Endothelial cell of umbilical vein (primary cell): ENCODE measurements around the gene RBM4. TPM values are rescaled to one million over a fixed set of nuclear protein-coding genes. Genes with fewer than 3 reads are reported as not detected.

Experiments
- BruUV-seq: library from RNA; stranded (reverse); fragments of 400-500 nt; replicated peaks from 2 replicates; lab custom pipeline; 2021; lab: Mats Ljungman, UMichigan
- CTCF ChIA-PET: fragments of 300-600, 350-600 bp; sonication (Branson Sonifier 250); formaldehyde crosslinking; loops from one replicate; lab custom pipeline; 2021; ENCODE audit warnings: antibody characterized with exemption, inconsistent platforms; lab: Charles Lee
- POLR2A ChIA-PET: fragments of 300-600, 350-600 bp; sonication (Branson Sonifier 250); formaldehyde crosslinking; loops from one replicate; lab custom pipeline; 2021; ENCODE audit warnings: antibody characterized with exemption, inconsistent platforms; lab: Charles Lee
- DNase-seq: peaks from one replicate; pipeline ENCODE4 v3.0.0-alpha.2; 2011; ENCODE audit warnings: low read depth, low spot score
- FAIRE-seq: peaks from 2 replicates; lab custom pipeline; 2011; peaks lifted over from hg19 to GRCh38; lab: Jason Lieb, UNC
- H2AFZ ChIP-seq: 2 replicates; pipeline ENCODE4 v1.6.0; 2012; ENCODE audit warnings: low read depth, low read length, control low read depth, inconsistent platforms
- H3K27ac ChIP-seq: 2 replicates; pipeline ENCODE4 v1.5.1; 2011; ENCODE audit warnings: low read depth, mild to moderate bottlenecking, control low read depth, low read length, moderate library complexity; ENCODE audit not compliant: insufficient read depth
- H3K27me3 ChIP-seq, 2 experiments: 2 replicates each; pipeline versions ENCODE4 v1.6.0 to v1.6.1; 2011; ENCODE audit warnings: low read length in 2 of 2, mixed read lengths in 1 of 2; ENCODE audit not compliant: control insufficient read depth in 2 of 2, insufficient read depth in 2 of 2
- H3K36me3 ChIP-seq, 2 experiments: 2 replicates in 1 of 2; 3 replicates in 1 of 2; pipeline ENCODE4 v1.5.1; 2011; ENCODE audit warnings: low read length in 2 of 2, mild to moderate bottlenecking in 1 of 2, moderate library complexity in 1 of 2; ENCODE audit not compliant: control insufficient read depth in 2 of 2, insufficient read depth in 2 of 2; ENCODE audit errors: extremely low read depth in 1 of 2
- H3K4me1 ChIP-seq: 3 replicates; pipeline ENCODE4 v1.5.1; 2011; ENCODE audit warnings: mild to moderate bottlenecking, low read length; ENCODE audit not compliant: control insufficient read depth, insufficient read depth; ENCODE audit errors: extremely low read depth
- H3K4me2 ChIP-seq: 2 replicates; pipeline ENCODE4 v1.6.1; 2011; ENCODE audit warnings: low read length, control low read depth, mixed read lengths; ENCODE audit not compliant: insufficient read depth
- H3K4me3 ChIP-seq, 3 experiments: fragments of 200-600 bp in 1 of 3; sonication (generic), shearing (Covaris generic) in 1 of 3; replicated peaks in 1 of 3; 2 replicates each; pipeline ENCODE4 v1.5.1; 2011 to 2016; ENCODE audit warnings: control low read depth in 3 of 3, low read length in 3 of 3, mild to moderate bottlenecking in 2 of 3, inconsistent platforms in 1 of 3, low read depth in 1 of 3, moderate library complexity in 1 of 3; ENCODE audit not compliant: insufficient read depth in 1 of 3
- H3K79me2 ChIP-seq: 2 replicates; pipeline ENCODE4 v1.6.0; 2012; ENCODE audit warnings: low read length, inconsistent platforms; ENCODE audit not compliant: control insufficient read depth, insufficient read depth
- H3K9ac ChIP-seq: replicated peaks from 2 replicates; pipeline ENCODE3; 2011; ENCODE audit warnings: low read length, control low read depth; ENCODE audit not compliant: insufficient read depth; ENCODE audit errors: extremely low read depth
- H3K9me1 ChIP-seq: replicated peaks from 3 replicates; pipeline ENCODE4 v1.6.0; 2011; ENCODE audit warnings: mild to moderate bottlenecking, low read length; ENCODE audit not compliant: control insufficient read depth, insufficient read depth; ENCODE audit errors: extremely low read depth
- H3K9me3 ChIP-seq: replicated peaks from 2 replicates; pipeline ENCODE4 v1.5.1; 2012; ENCODE audit warnings: low read length, inconsistent platforms; ENCODE audit not compliant: control insufficient read depth, insufficient read depth
- H4K20me1 ChIP-seq: replicated peaks from 2 replicates; pipeline ENCODE3; 2011; ENCODE audit warnings: mild to moderate bottlenecking, low read length; ENCODE audit not compliant: control insufficient read depth, insufficient read depth; ENCODE audit errors: extremely low read depth
- CTCF ChIP-seq, 2 donors: IDR thresholded peaks; 1 replicate in 1 of 2; 2 replicates in 1 of 2; pipeline ENCODE4 v1.5.1; 2011; ENCODE audit warnings: low read length in 2 of 2, mild to moderate bottlenecking in 2 of 2, moderate library complexity in 2 of 2, control low read depth in 1 of 2, inconsistent platforms in 1 of 2, low read depth in 1 of 2; ENCODE audit not compliant: insufficient read depth in 1 of 2; ENCODE audit errors: extremely low read depth in 1 of 2
- EZH2 ChIP-seq: IDR thresholded peaks from 2 replicates; pipeline ENCODE4 v1.6.1; 2012; ENCODE audit warnings: borderline replicate concordance, low read depth, mild to moderate bottlenecking, moderate library complexity, low read length, inconsistent platforms; ENCODE audit not compliant: severe bottlenecking
- FOS ChIP-seq: IDR thresholded peaks from 2 replicates; pipeline ENCODE4 v1.6.1; 2011; ENCODE audit warnings: mild to moderate bottlenecking, low read length, moderate library complexity, borderline replicate concordance; ENCODE audit not compliant: insufficient read depth
- GATA2 ChIP-seq: IDR thresholded peaks from 2 replicates; pipeline ENCODE4 v1.7.0; 2011; ENCODE audit warnings: low read depth, mild to moderate bottlenecking, moderate library complexity, mixed read lengths, low read length; ENCODE audit not compliant: insufficient read length, insufficient read depth
- JUN ChIP-seq: IDR thresholded peaks from 2 replicates; pipeline ENCODE4 v1.6.1; 2011; ENCODE audit warnings: borderline replicate concordance, low read depth; ENCODE audit not compliant: insufficient read length, insufficient read depth
- MAX ChIP-seq: IDR thresholded peaks from 2 replicates; pipeline ENCODE4 v1.6.1; 2011; ENCODE audit not compliant: insufficient read depth, insufficient read length
- MYC ChIP-seq: IDR thresholded peaks from one replicate; pipeline ENCODE4 v1.6.1; 2011; ENCODE audit warnings: mild to moderate bottlenecking, low read depth, low read length
- POLR2A ChIP-seq: IDR thresholded peaks from 2 replicates; pipeline ENCODE4 v1.6.1; 2012; ENCODE audit warnings: low read depth, mild to moderate bottlenecking, control low read depth, low read length
- POLR2AphosphoS5 ChIP-seq: IDR thresholded peaks from 2 replicates; pipeline ENCODE4 v1.6.1; 2012; ENCODE audit warnings: low read depth, mild to moderate bottlenecking, control low read depth, low read length, moderate library complexity; ENCODE audit not compliant: insufficient read depth
- dilution Hi-C: fragments of 300-500 bp; cut with MboI; formaldehyde crosslinking; loops from one replicate; pipeline ENCODE4 v1.15.0; 2019; ENCODE audit warnings: low sequenced_read_pairs; ENCODE audit not compliant: extremely low pct_ligation_motif_present
- intact Hi-C: fragments of 100-400 bp; cut with micrococcal nuclease; formaldehyde crosslinking; loops from one replicate; pipeline ENCODE4 v1.10.0; 2022
- polyA plus RNA-seq, 4 experiments: library from polyadenylated mRNA; depleted of rRNA in 3 of 4; stranded (reverse) in 3 of 4; unstranded in 1 of 4; fragments of >200 nt; gene quantifications; 2 replicates each; pipeline versions ENCODE4 v1.2.1 to v1.2.3, GENCODE V29; 2011 to 2012; ENCODE audit warnings: missing spikeins in 1 of 4
- total RNA-seq: library from RNA; stranded (reverse); gene quantifications from 2 replicates; pipeline ENCODE4 v1.2.3, GENCODE V29; 2021

RBM4 gene
- total and polyA plus RNA-seq, 2 donors (not counting 3 experiments of a cell fraction or from before 2014, with no cell fraction given) = 153 to 361 TPM

DNA sequence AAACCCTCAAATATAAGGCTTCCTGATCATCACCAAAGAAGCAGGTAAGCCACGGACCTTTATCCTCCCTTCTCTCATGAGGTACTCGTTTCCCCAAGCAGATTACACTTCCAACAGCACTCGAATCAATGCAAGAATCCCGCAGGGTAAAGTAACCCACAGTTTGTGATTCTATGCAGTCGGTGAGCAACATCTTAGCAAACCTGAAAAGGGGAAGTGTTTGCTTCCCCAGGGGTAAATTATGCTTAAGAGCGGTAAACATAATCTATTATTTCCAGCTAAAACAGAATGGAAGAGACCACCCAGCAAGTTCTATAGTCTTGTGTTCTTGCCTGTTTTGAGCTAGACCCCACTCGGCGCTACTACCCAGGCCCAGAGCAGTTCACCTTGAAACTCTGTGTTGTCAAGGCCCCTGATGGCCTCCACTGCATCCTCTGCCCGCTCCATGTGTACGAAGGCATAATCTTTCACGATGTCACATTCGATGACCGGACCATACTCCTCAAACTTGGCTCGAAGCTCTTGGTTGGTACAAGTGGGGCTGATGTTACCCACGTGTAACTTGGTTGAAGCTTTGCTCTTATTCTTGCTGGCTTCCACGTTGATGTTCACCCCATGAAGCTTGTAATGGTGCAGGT is 37.9 kb downstream of the RBM4 start:
- Histone ChIP-seq H3K4me3 (peak overlapping the region in 1 of 3 experiments; percentile 86), H3K9ac (no peak overlapping the region), H3K4me2 (peak overlapping the region; percentile 95), H3K36me3 (peaks cover 2 to 3% of the 10 kb centered on the region in 2 experiments), H4K20me1 (no peaks in the 10 kb centered on the region), H2AFZ (no peak overlapping the region), H3K4me1 (peaks cover 17% of the 10 kb centered on the region), H3K9me3 (no peaks in the 10 kb centered on the region), H3K27ac (no peak overlapping the region), H3K9me1 (no peaks in the 10 kb centered on the region), H3K27me3 (no peaks in the 10 kb centered on the region), H3K79me2 (peaks cover 25% of the 10 kb centered on the region)
- no peak for FAIRE-seq
- CTCF ChIA-PET = interaction anchor here (2.4 to 3.3 kb wide), 4 partner anchors 38 to 268 kb away, joined by 15 to 43 read pairs (median 24); partner anchors contain the start of gene RBM4
- no peak for DNase-seq
- no TSS peak for BruUV-seq
- intact Hi-C loops = loop anchor here (5.0 kb wide), 2 partner anchors 84 to 156 kb away; partner anchors contain the start of genes CCDC87 and CCS
- dilution Hi-C loops = no loop called here
- POLR2A ChIA-PET = interaction anchor here (0.6 to 2.4 kb wide), 2 partner anchors 38 to 213 kb away, joined by 3 to 27 read pairs; partner anchors contain the start of gene RBM4
- TF ChIP-seq POLR2AphosphoS5 = no peak
- no peak for TF ChIP-seq POLR2A

- H3K27me3 ChIP-seq = no peaks in the 10 kb centered on the region
- H4K20me1 ChIP-seq = no peaks in the 10 kb centered on the region
- intact Hi-C loops (loop anchor here (1.0 to 5.0 kb wide), 4 partner anchors 39 to 197 kb away; partner anchors contain the start of genes CCDC87, CCS, DPP3 and RBM4), dilution Hi-C loops (no loop called here)
- peak; percentile 33 for FAIRE-seq
- BruUV-seq = no TSS peak
- H3K9ac ChIP-seq = peak overlapping the region; percentile 92
- peak overlapping the region; percentile 84 for H2AFZ ChIP-seq
- CTCF ChIA-PET = interaction anchor here (0.6 to 3.6 kb wide), 17 partner anchors 17 to 291 kb away, joined by 3 to 143 read pairs (median 15); partner anchors contain the start of genes ACTN3, MRPL11, NPAS4 and RBM14
- peaks cover 2 to 3% of the 10 kb centered on the region in 2 experiments for H3K36me3 ChIP-seq
- H3K27ac ChIP-seq = peak overlapping the region; percentile 87
- peaks cover 21% of the 10 kb centered on the region for H3K79me2 ChIP-seq
- H3K9me3 ChIP-seq = no peaks in the 10 kb centered on the region
- POLR2A ChIA-PET = interaction anchor here (0.6 to 2.4 kb wide), 9 partner anchors 28 to 238 kb away, joined by 3 to 27 read pairs (median 5); partner anchors contain the start of genes DPP3, MRPL11, RBM14 and RBM4
- peak overlapping the region; percentile 95 for H3K4me2 ChIP-seq
- peak; percentile 45 for DNase-seq
- TF ChIP-seq MYC (no peak), JUN (no peak), EZH2 (no peak), CTCF (IDR thresholded peaks at IDR 0.05; ENCODE audit: extremely low read depth in 1 of 2, insufficient read depth in 1 of 2, low read depth in 1 of 2, low read length in 2 of 2) (no peak), POLR2AphosphoS5 (no peak), MAX (no peak), GATA2 (no peak), POLR2A (no peak), FOS (no peak)
- peak overlapping the region; percentile 65 to 86 (median 76) for H3K4me3 ChIP-seq
- H3K4me1 ChIP-seq = peaks cover 17% of the 10 kb centered on the region
- no peaks in the 10 kb centered on the region for H3K9me1 ChIP-seq
Measured at GRCh38 chr11:66676931-66677598, 38.6 kb downstream of the RBM4 start.
